K562 (cell line): Measurements from ENCODE around the gene SULT6B1. TPM values are rescaled to one million over a fixed set of nuclear protein-coding genes. Genes with fewer than 3 reads are reported as not detected.

Experiments
- GTF2E2 ChIP-seq: fragments of 200-800 bp; sonication (Bioruptor generic); IDR thresholded peaks from 2 replicates; pipeline ENCODE4 v1.6.1; 2016; ENCODE audit warnings: missing genetic modification characterization, missing compliant biosample characterization
- MECOM ChIP-seq: fragments of 250-450 bp; sonication (Bioruptor Pico); IDR thresholded peaks from 2 replicates; pipeline ENCODE4 v1.8.0; 2022; ENCODE audit warnings: inconsistent platforms
- RERE ChIP-seq: sonication (generic); formaldehyde crosslinking; IDR thresholded peaks from 2 replicates; pipeline ENCODE4 v1.8.0; 2023; ENCODE audit warnings: missing genetic modification reagents, mild to moderate bottlenecking, borderline replicate concordance
- RNF219 ChIP-seq: fragments of 250-450 bp; sonication (Bioruptor Pico); IDR thresholded peaks from 2 replicates; pipeline ENCODE4 v1.5.0; 2022; ENCODE audit warnings: mild to moderate bottlenecking
- STAT5B ChIP-seq: fragments of 250-450 bp; sonication (Bioruptor Pico); IDR thresholded peaks from 2 replicates; pipeline ENCODE4 v1.8.0; 2021; ENCODE audit warnings: mild to moderate bottlenecking, inconsistent platforms
- ZNF431 ChIP-seq: sonication (generic); formaldehyde crosslinking; IDR thresholded peaks from 2 replicates; pipeline ENCODE4 v1.8.0; 2022; ENCODE audit warnings: mild to moderate bottlenecking, missing genetic modification reagents
- polyA plus RNA-seq, 8 experiments: library from polyadenylated mRNA; depleted of rRNA in 4 of 8; stranded (reverse) in 5 of 8; unstranded in 3 of 8; fragments of >200 nt; fragmentation: Nextera tagmentation in 2 of 8; fragmentation: Illumina TruSeq in 1 of 8; extraction: Ambion mirVana in 2 of 8; extraction: Trizol in 1 of 8; gene quantifications; 2 replicates each; pipeline versions ENCODE4 v1.2.1 to v1.2.3, GENCODE V29; 2011 to 2014; ENCODE audit warnings: inconsistent platforms in 1 of 8, missing spikeins in 1 of 8
- total RNA-seq, 7 experiments: library from RNA; depleted of rRNA in 6 of 7; stranded (reverse); fragments of >200 nt in 6 of 7; fragmentation: Illumina TruSeq in 2 of 7; extraction: Trizol in 2 of 7; gene quantifications; 2 replicates each; pipeline versions ENCODE4 v1.2.1 to v1.2.3, GENCODE V29; 2011 to 2021; ENCODE audit warnings: low replicate concordance in 1 of 7

The SULT6B1 gene
- total and polyA plus RNA-seq, 9 of the 15 experiments (the other 6 are each of a cell fraction or from before 2014, with no cell fraction given) = not detected

GRCh38 chr2:37156071-37156856 lies 32.2 kb downstream of the SULT6B1 start (continued):
- TF ChIP-seq RERE (CRISPR knock-in tag) (no peak), MECOM (CRISPR knock-in tag) (no peak), RNF219 (CRISPR knock-in tag) (no peak), STAT5B (no peak), ZNF431 (CRISPR knock-in tag) (no peak), GTF2E2 (tag) (no peak)
